HepG2 (cell line): ENCODE data around the gene DHX16. TPM values are rescaled to one million over a fixed set of nuclear protein-coding genes. Genes with fewer than 3 reads are reported as not detected.

Experiments used
- ATAC-seq: fragments of 200-7000 bp; cut with Tn5 transposase; 3 replicates; pipeline ENCODE4 v1.9.1; 2020; ENCODE audit warnings: mild to moderate bottlenecking, moderate library complexity
- BruUV-seq: library from RNA; stranded (reverse); fragments of 400-500 nt; replicated peaks from 2 replicates; lab custom pipeline; 2021; lab: Mats Ljungman, UMichigan
- CTCF ChIA-PET: fragments of 300-600 bp; formaldehyde crosslinking; extraction: SDS; loops from one replicate; lab custom pipeline; 2021; ENCODE audit warnings: low total read pairs, inconsistent platforms, low intra/inter-chr PET ratio; lab: Yijun Ruan, JAX
- POLR2A ChIA-PET: fragments of 350-600 bp; sonication (Branson Sonifier 250); formaldehyde crosslinking; loops from one replicate; lab custom pipeline; 2020; ENCODE audit warnings: antibody characterized with exemption, inconsistent platforms; lab: Yijun Ruan, JAX
- DNase-seq: peaks from one replicate; pipeline ENCODE4 v3.0.0-alpha.2; 2015; ENCODE audit warnings: low spot score
- FAIRE-seq: peaks from 3 replicates; lab custom pipeline; 2011; peaks lifted over from hg19 to GRCh38; lab: Jason Lieb, UNC
- H2AFZ ChIP-seq: one replicate; pipeline ENCODE4 v1.6.1; 2011; ENCODE audit warnings: low read length, inconsistent platforms
- H3K27ac ChIP-seq: fragments of 300-600 bp; 3 replicates; pipeline ENCODE4 v1.8.0; 2011; ENCODE audit warnings: mixed run types, mild to moderate bottlenecking, mixed read lengths, low read length, inconsistent platforms; ENCODE audit not compliant: insufficient read depth; ENCODE audit errors: extremely low read length
- H3K27me3 ChIP-seq, 2 experiments: fragments of 200-600 bp in 1 of 2; 2 replicates in 1 of 2; 3 replicates in 1 of 2; pipeline versions ENCODE4 v1.6.0 to v1.8.0; 2011; ENCODE audit warnings: low read length in 2 of 2, mild to moderate bottlenecking in 2 of 2, moderate library complexity in 2 of 2, inconsistent platforms in 1 of 2; ENCODE audit not compliant: insufficient read depth in 2 of 2, control insufficient read depth in 1 of 2
- H3K36me3 ChIP-seq, 2 experiments: fragments of 200-600 bp in 1 of 2; replicated peaks in 1 of 2; 2 replicates in 1 of 2; 3 replicates in 1 of 2; pipeline versions ENCODE4 v1.5.1 to v1.8.0; 2011; ENCODE audit warnings: low read length in 2 of 2, inconsistent platforms in 1 of 2; ENCODE audit not compliant: insufficient read depth in 2 of 2, control insufficient read depth in 1 of 2
- H3K4me1 ChIP-seq: 2 replicates; pipeline ENCODE4 v1.5.1; 2012; ENCODE audit warnings: low read length, inconsistent platforms; ENCODE audit not compliant: insufficient read depth
- H3K4me2 ChIP-seq: 2 replicates; pipeline ENCODE4 v1.6.0; 2011; ENCODE audit warnings: low read depth, low read length, inconsistent platforms
- H3K4me3 ChIP-seq, 3 experiments: fragments of 200-600 bp in 1 of 3; sonication (generic), shearing (Covaris generic) in 1 of 3; replicated peaks in 1 of 3; 2 replicates each; pipeline ENCODE4 v1.5.1; 2011 to 2016; ENCODE audit warnings: low read length in 3 of 3, inconsistent platforms in 2 of 3, low read depth in 2 of 3, mild to moderate bottlenecking in 2 of 3, control low read depth in 1 of 3, mixed read lengths in 1 of 3; ENCODE audit not compliant: insufficient read depth in 1 of 3
- H3K79me2 ChIP-seq: one replicate; pipeline ENCODE4 v1.6.1; 2011; ENCODE audit warnings: low read length, inconsistent platforms; ENCODE audit not compliant: insufficient read depth
- H3K9ac ChIP-seq: 2 replicates; pipeline ENCODE4 v1.6.0; 2011; ENCODE audit warnings: mild to moderate bottlenecking, low read depth, low read length, inconsistent platforms; ENCODE audit not compliant: insufficient read depth
- H3K9me3 ChIP-seq: 2 replicates; pipeline ENCODE4 v1.5.1; 2012; ENCODE audit warnings: mild to moderate bottlenecking, low read length
- H4K20me1 ChIP-seq: 2 replicates; pipeline ENCODE4 v1.6.0; 2011; ENCODE audit warnings: inconsistent platforms, mild to moderate bottlenecking, low read length, moderate library complexity; ENCODE audit not compliant: insufficient read depth
- EEA1 ChIP-seq: sonication (generic); formaldehyde crosslinking; IDR thresholded peaks from 2 replicates; pipeline ENCODE4 v1.5.1; 2020; ENCODE audit warnings: mild to moderate bottlenecking, missing genetic modification reagents, borderline replicate concordance
- FOXA1 ChIP-seq, 2 experiments: fragments of 450-650 bp in 1 of 2; sonication (generic) in 1 of 2; formaldehyde crosslinking in 1 of 2; IDR thresholded peaks; 2 replicates each; pipeline versions ENCODE4 v1.4.0 to v1.6.1; 2016 to 2020; ENCODE audit warnings: missing genetic modification reagents in 1 of 2
- HIVEP1 ChIP-seq: sonication (generic); formaldehyde crosslinking; IDR thresholded peaks from 2 replicates; pipeline ENCODE4 v1.4.0; 2020; ENCODE audit warnings: mild to moderate bottlenecking, missing genetic modification reagents
- KLF15 ChIP-seq: sonication (generic); formaldehyde crosslinking; IDR thresholded peaks from 2 replicates; pipeline ENCODE4 v1.8.1; 2023; ENCODE audit warnings: borderline replicate concordance, mild to moderate bottlenecking, inconsistent platforms, missing genetic modification reagents, mixed read lengths
- POLR2A ChIP-seq, 2 experiments: IDR thresholded peaks; 2 replicates each; pipeline ENCODE4 v1.6.1; 2011; ENCODE audit warnings: low read depth in 2 of 2, low read length in 2 of 2, mild to moderate bottlenecking in 1 of 2, moderate library complexity in 1 of 2; ENCODE audit not compliant: insufficient read depth in 1 of 2
- ZBTB38 ChIP-seq: sonication (generic); formaldehyde crosslinking; IDR thresholded peaks from 2 replicates; pipeline ENCODE4 v1.5.1; 2020; ENCODE audit warnings: mild to moderate bottlenecking, missing genetic modification reagents
- ZNF20 ChIP-seq: sonication (generic); formaldehyde crosslinking; IDR thresholded peaks from 2 replicates; pipeline ENCODE4 v1.4.0; 2020; ENCODE audit warnings: mild to moderate bottlenecking, moderate library complexity, missing genetic modification reagents
- ZNF282 ChIP-seq: fragments of 450-650 bp; IDR thresholded peaks from 2 replicates; pipeline ENCODE4 v1.6.1; 2018; ENCODE audit not compliant: partially characterized antibody
- ZNF326 ChIP-seq: sonication (generic); formaldehyde crosslinking; IDR thresholded peaks from 2 replicates; pipeline ENCODE4 v1.4.0; 2020; ENCODE audit warnings: missing genetic modification reagents, borderline replicate concordance
- ZNF678 ChIP-seq: sonication (generic); formaldehyde crosslinking; IDR thresholded peaks from 2 replicates; pipeline ENCODE4 v1.4.0; 2020; ENCODE audit warnings: mild to moderate bottlenecking, missing genetic modification reagents
- ZNF749 ChIP-seq: sonication (generic); formaldehyde crosslinking; IDR thresholded peaks from 2 replicates; pipeline ENCODE4 v1.8.0; 2022; ENCODE audit warnings: mild to moderate bottlenecking, missing genetic modification reagents, moderate library complexity, borderline replicate concordance
- ZNF772 ChIP-seq: sonication (generic); formaldehyde crosslinking; IDR thresholded peaks from 2 replicates; pipeline ENCODE4 v1.5.0; 2020; ENCODE audit warnings: mild to moderate bottlenecking, missing genetic modification reagents
- WGBS: methylation state at CpG from one replicate; pipeline ENCODE4 v1.1.6; 2017; ENCODE audit warnings: low lambda C conversion rate; 5-methylcytosine and 5-hydroxymethylcytosine counted together
- in situ Hi-C: cut with HindIII; loops from 2 replicates; pipeline ENCODE4 v1.10.0; 2017; ENCODE audit warnings: low pct_unique_long_range_greater_than_20kb; ENCODE audit not compliant: extremely low pct_ligation_motif_present
- intact Hi-C: fragments of 100-400 bp; cut with micrococcal nuclease; formaldehyde crosslinking; loops from one replicate; pipeline ENCODE4 v1.10.0; 2022; ENCODE audit not compliant: unreplicated experiment
- polyA plus RNA-seq, 8 experiments: library from polyadenylated mRNA; depleted of rRNA in 3 of 8; stranded (reverse) in 7 of 8; unstranded in 1 of 8; fragments of >200 nt; fragmentation: Illumina TruSeq in 4 of 8; extraction: Trizol in 4 of 8; gene quantifications; 2 replicates each; pipeline versions ENCODE4 v1.2.1 to v1.2.3, GENCODE V29; 2011 to 2016; ENCODE audit warnings: low read depth in 4 of 8, missing spikeins in 1 of 8, mixed read lengths in 1 of 8; ENCODE audit not compliant: insufficient read depth in 1 of 8
- total RNA-seq, 5 experiments: library from RNA; depleted of rRNA; stranded (reverse); fragments of >200 nt; fragmentation: Illumina TruSeq; extraction: Trizol; gene quantifications; 2 replicates each; pipeline ENCODE4 v1.2.3, GENCODE V29; 2016; ENCODE audit warnings: low read depth in 1 of 5
- TF ChIP-seq, protein P1 (sequence below): sonication (generic); formaldehyde crosslinking; IDR thresholded peaks from 2 replicates; pipeline ENCODE4 v1.4.0; 2020; ENCODE audit warnings: mild to moderate bottlenecking, missing genetic modification reagents
- TF ChIP-seq, protein P2 (sequence below): sonication (generic); formaldehyde crosslinking; IDR thresholded peaks from 2 replicates; pipeline ENCODE4 v1.5.0; 2020; ENCODE audit warnings: mild to moderate bottlenecking, missing genetic modification reagents, borderline replicate concordance

Gene DHX16
- total and polyA plus RNA-seq, 2 of the 13 experiments (the other 11 are each of a cell fraction or from before 2014, with no cell fraction given) = 57.0 to 58.5 TPM

GRCh38 chr6:30686908-30687658 is 14.3 kb upstream of the DHX16 start:
- no peaks in the 10 kb centered on the region for H3K9me3 ChIP-seq
- intact Hi-C loops (loop anchor here (1.0 kb wide), 1 partner anchor 35 kb away; no protein-coding TSS in a partner anchor), in situ Hi-C loops (loop anchor here (25.0 kb wide), 1 partner anchor 400 kb away; no protein-coding TSS in a partner anchor)
- ChIA-PET POLR2A (interaction anchor here (0.9 to 3.0 kb wide), 12 partner anchors 8 to 196 kb away, joined by 3 to 23 read pairs (median 4); partner anchors contain the start of genes IER3, MDC1, MRPS18B and TUBB), CTCF (interaction anchor here (1.7 kb wide), 1 partner anchor 8 kb away, joined by 6 read pairs; no protein-coding TSS in a partner anchor)
- H3K4me1 ChIP-seq = peaks cover 79% of the 10 kb centered on the region
- H3K4me2 ChIP-seq = peak overlapping the region; percentile 84
- peak overlapping the region; percentile 65 for H3K9ac ChIP-seq
- H2AFZ ChIP-seq = no peak overlapping the region
- DNase-seq = peak; percentile 49
- WGBS = under 1% methylated on average over 48 of the region's 52 CpGs
- no peaks in the 10 kb centered on the region for H4K20me1 ChIP-seq
- H3K36me3 ChIP-seq = no peaks in the 10 kb centered on the region
- FAIRE-seq = no peak
- H3K4me3 ChIP-seq = peak overlapping the region; percentile 77 to 84 (median 81)
- H3K27ac ChIP-seq = peak overlapping the region; percentile 43
- no peaks in the 10 kb centered on the region for H3K27me3 ChIP-seq
- no TSS peak for BruUV-seq
- H3K79me2 ChIP-seq = no peaks in the 10 kb centered on the region
- peak; percentile 50 for ATAC-seq
- TF ChIP-seq HIVEP1 (CRISPR knock-in tag) = peak; percentile 41; the same call in 1 of the 2 replicates
- no peak for TF ChIP-seq FOXA1 (IDR thresholded peaks at IDR 0.05)
- TF ChIP-seq FOXA1 (CRISPR knock-in tag; IDR thresholded peaks at IDR 0.05) = no peak
- no peak for TF ChIP-seq ZNF20 (CRISPR knock-in tag)
- TF ChIP-seq, protein P1, sequence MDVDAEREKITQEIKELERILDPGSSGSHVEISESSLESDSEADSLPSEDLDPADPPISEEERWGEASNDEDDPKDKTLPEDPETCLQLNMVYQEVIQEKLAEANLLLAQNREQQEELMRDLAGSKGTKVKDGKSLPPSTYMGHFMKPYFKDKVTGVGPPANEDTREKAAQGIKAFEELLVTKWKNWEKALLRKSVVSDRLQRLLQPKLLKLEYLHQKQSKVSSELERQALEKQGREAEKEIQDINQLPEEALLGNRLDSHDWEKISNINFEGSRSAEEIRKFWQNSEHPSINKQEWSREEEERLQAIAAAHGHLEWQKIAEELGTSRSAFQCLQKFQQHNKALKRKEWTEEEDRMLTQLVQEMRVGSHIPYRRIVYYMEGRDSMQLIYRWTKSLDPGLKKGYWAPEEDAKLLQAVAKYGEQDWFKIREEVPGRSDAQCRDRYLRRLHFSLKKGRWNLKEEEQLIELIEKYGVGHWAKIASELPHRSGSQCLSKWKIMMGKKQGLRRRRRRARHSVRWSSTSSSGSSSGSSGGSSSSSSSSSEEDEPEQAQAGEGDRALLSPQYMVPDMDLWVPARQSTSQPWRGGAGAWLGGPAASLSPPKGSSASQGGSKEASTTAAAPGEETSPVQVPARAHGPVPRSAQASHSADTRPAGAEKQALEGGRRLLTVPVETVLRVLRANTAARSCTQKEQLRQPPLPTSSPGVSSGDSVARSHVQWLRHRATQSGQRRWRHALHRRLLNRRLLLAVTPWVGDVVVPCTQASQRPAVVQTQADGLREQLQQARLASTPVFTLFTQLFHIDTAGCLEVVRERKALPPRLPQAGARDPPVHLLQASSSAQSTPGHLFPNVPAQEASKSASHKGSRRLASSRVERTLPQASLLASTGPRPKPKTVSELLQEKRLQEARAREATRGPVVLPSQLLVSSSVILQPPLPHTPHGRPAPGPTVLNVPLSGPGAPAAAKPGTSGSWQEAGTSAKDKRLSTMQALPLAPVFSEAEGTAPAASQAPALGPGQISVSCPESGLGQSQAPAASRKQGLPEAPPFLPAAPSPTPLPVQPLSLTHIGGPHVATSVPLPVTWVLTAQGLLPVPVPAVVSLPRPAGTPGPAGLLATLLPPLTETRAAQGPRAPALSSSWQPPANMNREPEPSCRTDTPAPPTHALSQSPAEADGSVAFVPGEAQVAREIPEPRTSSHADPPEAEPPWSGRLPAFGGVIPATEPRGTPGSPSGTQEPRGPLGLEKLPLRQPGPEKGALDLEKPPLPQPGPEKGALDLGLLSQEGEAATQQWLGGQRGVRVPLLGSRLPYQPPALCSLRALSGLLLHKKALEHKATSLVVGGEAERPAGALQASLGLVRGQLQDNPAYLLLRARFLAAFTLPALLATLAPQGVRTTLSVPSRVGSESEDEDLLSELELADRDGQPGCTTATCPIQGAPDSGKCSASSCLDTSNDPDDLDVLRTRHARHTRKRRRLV (CRISPR knock-in tag) = peak; percentile 76; the same call in 1 of the 2 replicates
- TF ChIP-seq ZNF772 (CRISPR knock-in tag) = 0 out of 2 replicates have a peak, but pooled peaks have one; percentile 6
- peak in 1 of 2 experiments; percentile 67; a peak in 3 of 4 replicates for TF ChIP-seq POLR2A (IDR thresholded peaks at IDR 0.05; ENCODE audit: insufficient read depth in 1 of 2, low read depth in 2 of 2, low read length in 2 of 2)
- TF ChIP-seq, protein P2, sequence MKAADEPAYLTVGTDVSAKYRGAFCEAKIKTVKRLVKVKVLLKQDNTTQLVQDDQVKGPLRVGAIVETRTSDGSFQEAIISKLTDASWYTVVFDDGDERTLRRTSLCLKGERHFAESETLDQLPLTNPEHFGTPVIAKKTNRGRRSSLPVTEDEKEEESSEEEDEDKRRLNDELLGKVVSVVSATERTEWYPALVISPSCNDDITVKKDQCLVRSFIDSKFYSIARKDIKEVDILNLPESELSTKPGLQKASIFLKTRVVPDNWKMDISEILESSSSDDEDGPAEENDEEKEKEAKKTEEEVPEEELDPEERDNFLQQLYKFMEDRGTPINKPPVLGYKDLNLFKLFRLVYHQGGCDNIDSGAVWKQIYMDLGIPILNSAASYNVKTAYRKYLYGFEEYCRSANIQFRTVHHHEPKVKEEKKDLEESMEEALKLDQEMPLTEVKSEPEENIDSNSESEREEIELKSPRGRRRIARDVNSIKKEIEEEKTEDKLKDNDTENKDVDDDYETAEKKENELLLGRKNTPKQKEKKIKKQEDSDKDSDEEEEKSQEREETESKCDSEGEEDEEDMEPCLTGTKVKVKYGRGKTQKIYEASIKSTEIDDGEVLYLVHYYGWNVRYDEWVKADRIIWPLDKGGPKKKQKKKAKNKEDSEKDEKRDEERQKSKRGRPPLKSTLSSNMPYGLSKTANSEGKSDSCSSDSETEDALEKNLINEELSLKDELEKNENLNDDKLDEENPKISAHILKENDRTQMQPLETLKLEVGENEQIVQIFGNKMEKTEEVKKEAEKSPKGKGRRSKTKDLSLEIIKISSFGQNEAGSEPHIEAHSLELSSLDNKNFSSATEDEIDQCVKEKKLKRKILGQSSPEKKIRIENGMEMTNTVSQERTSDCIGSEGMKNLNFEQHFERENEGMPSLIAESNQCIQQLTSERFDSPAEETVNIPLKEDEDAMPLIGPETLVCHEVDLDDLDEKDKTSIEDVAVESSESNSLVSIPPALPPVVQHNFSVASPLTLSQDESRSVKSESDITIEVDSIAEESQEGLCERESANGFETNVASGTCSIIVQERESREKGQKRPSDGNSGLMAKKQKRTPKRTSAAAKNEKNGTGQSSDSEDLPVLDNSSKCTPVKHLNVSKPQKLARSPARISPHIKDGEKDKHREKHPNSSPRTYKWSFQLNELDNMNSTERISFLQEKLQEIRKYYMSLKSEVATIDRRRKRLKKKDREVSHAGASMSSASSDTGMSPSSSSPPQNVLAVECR (CRISPR knock-in tag) = peak; percentile 61
- TF ChIP-seq ZBTB38 (CRISPR knock-in tag) = no peak
- TF ChIP-seq KLF15 (CRISPR knock-in tag) = no peak
- no peak for TF ChIP-seq EEA1 (CRISPR knock-in tag)
- TF ChIP-seq ZNF282 = no peak
- no peak for TF ChIP-seq ZNF678 (CRISPR knock-in tag)
- TF ChIP-seq ZNF749 = no peak
- TF ChIP-seq ZNF326 (CRISPR knock-in tag) = no peak; the same call in 1 of the 2 replicates
